K562 (cell line): Measurements from ENCODE around the gene PARP11. TPM values are rescaled to one million over a fixed set of nuclear protein-coding genes. Genes with fewer than 3 reads are reported as not detected.

Source experiments
- ATAC-seq: fragments of 200-7000 bp; cut with Tn5 transposase; 3 replicates; pipeline ENCODE4 v1.9.1; 2020; ENCODE audit warnings: moderate library complexity
- BruUV-seq: library from RNA; stranded (reverse); fragments of 400-500 nt; replicated peaks from 2 replicates; lab custom pipeline; 2021; lab: Mats Ljungman, UMichigan
- CTCF ChIA-PET: fragments of 300-600 bp; formaldehyde crosslinking; extraction: SDS; loops from one replicate; lab custom pipeline; 2021; ENCODE audit warnings: low intra/inter-chr PET ratio; lab: Yijun Ruan, JAX
- POLR2A ChIA-PET: fragments of 300-600, 350-650 bp; sonication (Branson Sonifier 250); formaldehyde crosslinking; extraction: SDS; loops from one replicate; lab custom pipeline; 2021; ENCODE audit warnings: antibody characterized with exemption, inconsistent platforms; lab: Yijun Ruan, JAX
- DNase-seq, 4 experiments: peaks; one replicate each; pipeline versions ENCODE4 v3.0.0 to v3.0.0-alpha.2; 2011 to 2018; ENCODE audit warnings: low spot score in 3 of 4, mixed read lengths in 3 of 4; ENCODE audit errors: extremely low read depth in 1 of 4
- FAIRE-seq: peaks from 2 replicates; lab custom pipeline; 2011; peaks lifted over from hg19 to GRCh38; lab: Jason Lieb, UNC
- H2AFZ ChIP-seq: 2 replicates; pipeline ENCODE4 v1.6.0; 2011; ENCODE audit warnings: low read depth, low read length, control low read depth, inconsistent platforms
- H3K27ac ChIP-seq: fragments of 200-600 bp; 3 replicates; pipeline ENCODE4 v1.8.0; 2011; ENCODE audit warnings: low read depth, mild to moderate bottlenecking, control low read depth, inconsistent platforms, low read length, moderate library complexity, mixed read lengths; ENCODE audit errors: extremely low read depth
- H3K27me3 ChIP-seq, 2 experiments: fragments of 300-600 bp in 1 of 2; 2 replicates in 1 of 2; 3 replicates in 1 of 2; pipeline versions ENCODE4 v1.6.0 to v1.8.0; 2011; ENCODE audit warnings: inconsistent platforms in 2 of 2, low read length in 2 of 2, mild to moderate bottlenecking in 1 of 2, mixed read lengths in 1 of 2, moderate library complexity in 1 of 2; ENCODE audit not compliant: control insufficient read depth in 2 of 2, insufficient read depth in 2 of 2
- H3K36me3 ChIP-seq: fragments of 300-600 bp; 3 replicates; pipeline ENCODE4 v1.8.0; 2011; ENCODE audit warnings: mild to moderate bottlenecking, low read length, inconsistent platforms; ENCODE audit not compliant: control insufficient read depth, insufficient read depth
- H3K4me1 ChIP-seq, 2 experiments: fragments of 200-600 bp in 1 of 2; replicated peaks in 1 of 2; 2 replicates in 1 of 2; 3 replicates in 1 of 2; pipeline versions ENCODE4 v1.5.1 to v1.8.0; 2011; ENCODE audit warnings: inconsistent platforms in 2 of 2, low read length in 2 of 2, mild to moderate bottlenecking in 1 of 2, mixed read lengths in 1 of 2, moderate library complexity in 1 of 2; ENCODE audit not compliant: control insufficient read depth in 2 of 2, insufficient read depth in 2 of 2
- H3K4me2 ChIP-seq: 2 replicates; pipeline ENCODE4 v1.6.1; 2011; ENCODE audit warnings: low read length, control low read depth, inconsistent platforms, mixed read lengths; ENCODE audit not compliant: insufficient read depth
- H3K4me3 ChIP-seq: fragments of 200-600 bp; sonication (generic), shearing (Covaris generic); 2 replicates; pipeline ENCODE4 v1.5.1; 2016; ENCODE audit warnings: control low read depth, inconsistent platforms
- H3K79me2 ChIP-seq: fragments of 200-600 bp; 3 replicates; pipeline ENCODE4 v1.8.0; 2011; ENCODE audit warnings: low read length, inconsistent platforms; ENCODE audit not compliant: control insufficient read depth, insufficient read depth
- H3K9ac ChIP-seq, 2 experiments: 2 replicates each; pipeline versions ENCODE4 v1.6.0 to v1.6.1; 2011; ENCODE audit warnings: low read depth in 2 of 2, low read length in 2 of 2, control low read depth in 1 of 2, inconsistent platforms in 1 of 2, mild to moderate bottlenecking in 1 of 2, mixed read lengths in 1 of 2; ENCODE audit not compliant: insufficient read depth in 1 of 2
- H3K9me1 ChIP-seq: one replicate; pipeline ENCODE4 v1.6.0; 2011; ENCODE audit warnings: inconsistent platforms, mild to moderate bottlenecking, low read length, moderate library complexity; ENCODE audit not compliant: control insufficient read depth, insufficient read depth
- H3K9me3 ChIP-seq: replicated peaks from 2 replicates; pipeline ENCODE4 v1.5.1; 2011; ENCODE audit warnings: low read depth, low read length, inconsistent platforms; ENCODE audit not compliant: control insufficient read depth, insufficient read depth
- H4K20me1 ChIP-seq: replicated peaks from 2 replicates; pipeline ENCODE4 v1.6.1; 2011; ENCODE audit warnings: low read length, inconsistent platforms, mixed read lengths; ENCODE audit not compliant: control insufficient read depth, insufficient read depth
- BCL6 ChIP-seq: fragments of 250-450 bp; sonication (Bioruptor Pico); IDR thresholded peaks from 2 replicates; pipeline ENCODE4 v1.4.0; 2020
- CBX2 ChIP-seq: fragments of 200-600 bp; sonication (generic); IDR thresholded peaks from one replicate; pipeline ENCODE4 v1.6.1; 2012; ENCODE audit warnings: mild to moderate bottlenecking, low read length, inconsistent platforms; ENCODE audit not compliant: insufficient read depth, poor library complexity, severe bottlenecking
- CCAR2 ChIP-seq: fragments of 200-400 bp; formaldehyde crosslinking; IDR thresholded peaks from 2 replicates; pipeline ENCODE4 v1.6.1; 2017; ENCODE audit warnings: mild to moderate bottlenecking, low read depth, low read length
- CREBBP ChIP-seq: IDR thresholded peaks from one replicate; pipeline ENCODE4 v1.6.1; 2012; ENCODE audit warnings: low read depth, mild to moderate bottlenecking, control low read depth, inconsistent platforms, low read length
- CXXC5 ChIP-seq: fragments of 250-450 bp; sonication (Bioruptor Pico); IDR thresholded peaks from 2 replicates; pipeline ENCODE4 v1.8.0; 2022; ENCODE audit warnings: inconsistent platforms, mild to moderate bottlenecking, moderate library complexity
- ELF2 ChIP-seq: fragments of 250-450 bp; sonication (Bioruptor Pico); IDR thresholded peaks from 2 replicates; pipeline ENCODE4 v1.5.0; 2021; ENCODE audit warnings: mild to moderate bottlenecking
- HNRNPUL1 ChIP-seq: fragments of 200-400 bp; formaldehyde crosslinking; IDR thresholded peaks from 2 replicates; pipeline ENCODE4 v1.6.1; 2017; ENCODE audit warnings: low read length
- KDM2B ChIP-seq: fragments of 250-450 bp; sonication (Bioruptor Pico); IDR thresholded peaks from 2 replicates; pipeline ENCODE4 v1.8.0; 2021; ENCODE audit warnings: mild to moderate bottlenecking, moderate library complexity
- KHSRP ChIP-seq: fragments of 450-650 bp; IDR thresholded peaks from 2 replicates; pipeline ENCODE4 v1.6.1; 2017
- NUFIP1 ChIP-seq: fragments of 450-650 bp; IDR thresholded peaks from 2 replicates; pipeline ENCODE4 v1.6.1; 2018; ENCODE audit not compliant: partially characterized antibody
- RBM17 ChIP-seq: fragments of 200-400 bp; formaldehyde crosslinking; IDR thresholded peaks from 2 replicates; pipeline ENCODE4 v1.6.1; 2017; ENCODE audit warnings: low read depth, mild to moderate bottlenecking, low read length, borderline replicate concordance
- RBM34 ChIP-seq: fragments of 200-400 bp; formaldehyde crosslinking; IDR thresholded peaks from 2 replicates; pipeline ENCODE4 v1.6.1; 2018; ENCODE audit warnings: low read length, borderline replicate concordance; ENCODE audit not compliant: insufficient read depth
- XRCC3 ChIP-seq: fragments of 450-650 bp; IDR thresholded peaks from 2 replicates; pipeline ENCODE4 v1.6.1; 2017; ENCODE audit warnings: mild to moderate bottlenecking, moderate library complexity
- ZNF280B ChIP-seq: fragments of 250-450 bp; sonication (Bioruptor Pico); IDR thresholded peaks from 2 replicates; pipeline ENCODE4 v1.5.1; 2021; ENCODE audit warnings: mild to moderate bottlenecking
- ZNF518B ChIP-seq: fragments of 250-450 bp; sonication (Bioruptor Pico); IDR thresholded peaks from 2 replicates; pipeline ENCODE4 v1.5.0; 2021; ENCODE audit warnings: mild to moderate bottlenecking, moderate library complexity
- ZNF668 ChIP-seq: fragments of 250-450 bp; sonication (Bioruptor Pico); IDR thresholded peaks from 2 replicates; pipeline ENCODE4 v1.8.0; 2022; ENCODE audit warnings: mild to moderate bottlenecking, inconsistent platforms
- ZNF740 ChIP-seq, 3 experiments: fragments of 200-800 bp in 1 of 3; sonication (Bioruptor generic) in 1 of 3; sonication (generic) in 1 of 3; formaldehyde crosslinking in 1 of 3; IDR thresholded peaks; 2 replicates each; pipeline versions ENCODE4 v1.6.1 to v1.8.0; 2016 to 2022; ENCODE audit warnings: mild to moderate bottlenecking in 2 of 3, missing compliant biosample characterization in 2 of 3, missing genetic modification characterization in 2 of 3, missing genetic modification reagents in 1 of 3
- WGBS: fragments of 100-300 bp; shearing (Covaris generic); methylation state at CpG from one replicate; pipeline ENCODE4 v1.1.6; 2016; ENCODE audit warnings: low coverage, mixed read lengths; ENCODE audit not compliant: insufficient coverage; ENCODE audit errors: missing lambda C conversion rate; 5-methylcytosine and 5-hydroxymethylcytosine counted together
- in situ Hi-C: fragments of 300-500 bp; cut with MboI; formaldehyde crosslinking; loops from 4 replicates; pipeline ENCODE4 v1.15.0; 2018; ENCODE audit warnings: inconsistent platforms, mixed read lengths
- intact Hi-C: fragments of 100-400 bp; cut with micrococcal nuclease; formaldehyde crosslinking; loops from 2 replicates; pipeline ENCODE4 v1.14.2; 2022
- polyA plus RNA-seq, 8 experiments: library from polyadenylated mRNA; depleted of rRNA in 4 of 8; stranded (reverse) in 5 of 8; unstranded in 3 of 8; fragments of >200 nt; fragmentation: Nextera tagmentation in 2 of 8; fragmentation: Illumina TruSeq in 1 of 8; extraction: Ambion mirVana in 2 of 8; extraction: Trizol in 1 of 8; gene quantifications; 2 replicates each; pipeline versions ENCODE4 v1.2.1 to v1.2.3, GENCODE V29; 2011 to 2014; ENCODE audit warnings: inconsistent platforms in 1 of 8, missing spikeins in 1 of 8
- total RNA-seq, 7 experiments: library from RNA; depleted of rRNA in 6 of 7; stranded (reverse); fragments of >200 nt in 6 of 7; fragmentation: Illumina TruSeq in 2 of 7; extraction: Trizol in 2 of 7; gene quantifications; 2 replicates each; pipeline versions ENCODE4 v1.2.1 to v1.2.3, GENCODE V29; 2011 to 2021; ENCODE audit warnings: low replicate concordance in 1 of 7

Gene PARP11
- total and polyA plus RNA-seq, 9 of the 15 experiments (the other 6 are each of a cell fraction or from before 2014, with no cell fraction given): 0.40 to 2.5 (median 1.4) TPM

- WGBS: 6% methylated on average over 2 of the region's 2 CpGs
- Histone ChIP-seq H3K4me2 (no peak overlapping the region), H3K9me3 (no peaks in the 10 kb centered on the region), H3K4me3 (no peak overlapping the region), H3K79me2 (no peaks in the 10 kb centered on the region), H3K27ac (no peak overlapping the region), H3K36me3 (no peaks in the 10 kb centered on the region), H3K27me3 (no peaks in the 10 kb centered on the region), H3K9ac (no peak overlapping the region), H3K4me1 (no peaks in the 10 kb centered on the region), H2AFZ (no peak overlapping the region), H4K20me1 (no peaks in the 10 kb centered on the region), H3K9me1 (no peaks in the 10 kb centered on the region)
- FAIRE-seq (no peak), DNase-seq (no peak), ATAC-seq (no peak)
- intact Hi-C loops: no loop called here
- in situ Hi-C loops: no loop called here
- BruUV-seq: no TSS peak
- ChIA-PET CTCF (no interaction called here), POLR2A (no interaction called here)
- TF ChIP-seq ELF2 (CRISPR knock-in tag) (no peak), CXXC5 (CRISPR knock-in tag) (no peak), CCAR2 (no peak), HNRNPUL1 (no peak), RBM17 (no peak), RBM34 (no peak), XRCC3 (no peak), ZNF740 (CRISPR knock-in tag; IDR thresholded peaks at IDR 0.05) (no peak), ZNF740 (tag; IDR thresholded peaks at IDR 0.05) (no peak), ZNF518B (CRISPR knock-in tag) (no peak), NUFIP1 (no peak), BCL6 (CRISPR knock-in tag) (no peak), CREBBP (no peak), ZNF668 (no peak), CBX2 (no peak), KDM2B (CRISPR knock-in tag) (no peak), KHSRP (no peak), ZNF280B (CRISPR knock-in tag) (no peak)
Observed at GRCh38 chr12:3835914-3836313, 37.3 kb downstream of the PARP11 start.
